ENCODE measurements around the gene STK11IP.

- TF ChIP-seq CTCF (IDR thresholded peaks at IDR 0.05) (no peak), POLR2A (IDR thresholded peaks at IDR 0.05) (no peak), POLR2AphosphoS5 (IDR thresholded peaks at IDR 0.05) (no peak)
Measured at GRCh38 chr2:219658874-219659273, 61.2 kb downstream of the STK11IP start.
